Dermis blood vessel endothelial cell (primary cell): ENCODE measurements around the gene WWOX. TPM values are rescaled to one million over a fixed set of nuclear protein-coding genes. Genes with fewer than 3 reads are reported as not detected.
"Not testable (repeated sequence)": the region's sequence is repeated elsewhere in the genome, so short reads cannot be mapped to it uniquely, and the experiment has no call there.

ENCODE experiments used
- DNase-seq: peaks from one replicate; pipeline ENCODE4 v3.0.0; 2010
- total RNA-seq: library from RNA; depleted of rRNA; stranded (reverse); fragments of >200 nt; gene quantifications from 2 replicates; pipeline ENCODE4 v1.2.3, GENCODE V29; 2014

Gene WWOX
- total RNA-seq, 1 donor from 2014 or later = 14.5 TPM

DNA sequence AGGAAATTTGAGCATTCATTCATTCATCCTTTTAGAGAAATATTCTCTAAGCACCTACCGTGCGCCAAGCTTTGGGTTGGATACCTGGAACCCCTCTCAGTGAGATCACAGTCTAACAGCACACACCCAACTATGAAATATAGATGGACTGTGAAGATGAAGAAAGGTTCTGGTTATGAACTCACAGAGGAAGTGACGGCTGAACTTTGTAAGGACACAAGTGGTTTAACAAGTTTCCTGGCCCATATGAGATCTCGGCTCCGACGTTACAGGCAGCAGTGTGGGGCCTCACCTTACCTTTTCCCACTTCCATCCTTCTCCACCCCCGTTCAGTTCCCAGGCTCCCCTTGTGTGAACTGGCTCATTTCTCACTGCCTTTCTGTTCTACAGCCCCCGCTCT lies 1094.8 kb downstream of the WWOX start:
- no peak for DNase-seq

DNA sequence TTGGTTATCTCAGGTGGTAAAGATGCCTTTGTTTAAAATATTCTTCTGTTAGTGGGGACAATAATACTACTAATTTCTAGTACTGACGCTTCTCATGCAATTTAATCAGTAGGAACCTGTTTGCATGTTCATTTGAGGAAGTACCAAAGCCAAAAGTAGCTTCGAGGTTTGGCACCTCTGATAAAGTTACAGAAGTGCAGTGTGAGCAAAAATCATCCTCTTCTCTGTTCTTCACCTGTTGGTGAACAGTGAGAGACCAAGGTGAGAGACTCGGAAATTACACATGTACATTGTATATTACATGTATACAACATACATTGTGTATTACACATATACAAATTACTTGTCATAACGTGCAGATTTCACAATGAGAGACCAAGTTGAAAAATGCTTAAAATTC lies 1096.5 kb downstream of the WWOX start:
- no peak for DNase-seq

DNA sequence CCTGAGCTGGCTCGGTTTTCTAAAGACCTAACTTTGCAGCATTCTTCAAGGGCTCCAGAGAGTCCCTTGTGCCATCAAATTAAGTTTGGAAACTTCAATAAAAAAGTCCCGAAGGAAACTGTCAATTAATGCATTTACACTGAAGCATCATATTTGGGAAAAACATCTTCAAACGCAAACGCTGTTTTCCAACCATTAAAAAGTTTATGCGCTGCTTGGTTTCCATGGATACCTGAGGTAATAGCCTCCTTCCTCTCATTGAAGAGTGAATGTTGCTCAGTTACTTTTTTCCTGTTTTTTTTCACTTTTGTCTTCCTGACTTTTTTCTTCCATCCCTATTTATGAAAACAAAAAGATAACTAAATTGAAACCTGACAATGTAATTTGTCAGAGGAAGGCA lies 1102.0 kb downstream of the WWOX start:
- no peak for DNase-seq

DNA sequence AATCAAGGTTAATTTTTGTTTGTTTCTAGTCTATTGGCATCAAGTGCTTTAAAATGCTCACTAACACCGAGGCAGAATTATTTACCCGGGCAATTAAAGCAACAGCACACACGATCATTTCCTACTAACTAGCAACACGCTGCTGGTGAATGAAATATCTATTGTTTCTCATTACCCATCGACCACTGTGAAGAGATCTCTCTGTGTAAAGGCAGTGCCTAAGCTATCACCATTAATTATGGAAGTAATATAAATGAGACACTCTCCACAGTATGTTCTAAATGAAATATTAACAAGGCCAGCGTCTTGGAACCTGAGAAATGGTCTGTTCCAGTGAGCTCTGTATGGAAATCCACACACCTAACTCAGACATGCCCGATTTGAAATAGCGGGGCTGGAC lies 1103.5 kb downstream of the WWOX start:
- no peak for DNase-seq

DNA sequence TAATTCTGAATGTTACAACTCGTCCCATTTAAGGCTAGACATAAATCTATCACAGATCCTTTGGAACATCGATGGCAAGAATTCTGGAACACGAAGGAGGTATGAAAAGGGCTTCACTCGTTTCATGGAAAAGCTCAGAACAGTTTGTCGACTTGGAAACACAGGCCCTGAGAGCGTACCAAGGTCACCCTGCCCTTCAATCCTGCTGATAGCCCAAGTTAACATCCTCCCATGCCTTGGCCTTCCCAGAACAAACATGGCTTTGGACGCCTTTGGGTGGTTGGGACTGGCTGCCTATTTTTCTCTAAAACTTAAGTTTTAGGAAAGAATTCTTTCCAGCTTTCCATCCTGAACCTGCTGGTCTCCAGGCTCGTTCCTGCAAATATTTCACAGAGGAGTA lies 1105.0 kb downstream of the WWOX start:
- DNase-seq = no peak

DNA sequence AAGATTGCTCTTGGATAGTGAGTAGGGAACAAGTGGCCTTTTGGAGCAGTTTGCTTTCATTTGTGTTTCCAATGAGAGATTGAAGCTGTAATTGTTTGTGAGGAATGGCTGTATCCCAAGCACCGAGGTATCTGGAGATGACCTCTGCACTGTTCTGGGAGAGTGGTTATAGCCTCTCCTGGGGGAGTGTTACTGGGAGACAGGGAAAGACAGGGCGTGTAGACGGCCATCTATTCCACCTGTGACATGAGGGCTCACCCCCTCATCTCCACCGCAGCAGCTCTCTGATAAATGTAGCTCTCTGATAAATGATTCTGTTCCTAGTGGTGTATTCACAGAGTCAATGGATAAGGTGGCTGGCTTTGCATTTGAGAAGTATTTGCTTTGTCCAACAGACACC lies 1107.4 kb downstream of the WWOX start:
- DNase-seq = no peak

DNA sequence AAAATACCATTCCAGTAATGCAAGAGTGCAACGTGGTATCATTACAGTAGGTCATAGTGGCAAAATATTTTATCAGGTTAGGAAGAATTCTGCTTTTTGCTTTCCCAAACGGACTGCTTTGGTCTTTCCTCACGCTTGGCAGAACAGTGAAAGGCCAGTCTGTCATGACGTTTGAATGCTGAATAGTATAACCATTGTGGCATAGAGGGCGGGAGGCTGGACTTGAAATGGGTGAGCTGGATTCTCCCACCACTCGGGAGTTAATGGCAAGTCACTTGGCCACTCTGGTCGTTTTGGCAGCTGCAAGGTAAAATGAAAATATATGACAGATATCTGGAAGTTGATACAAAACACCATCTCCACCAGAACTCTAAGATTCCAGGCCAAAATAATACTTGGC lies 1109.9 kb downstream of the WWOX start:
- no peak for DNase-seq

DNA sequence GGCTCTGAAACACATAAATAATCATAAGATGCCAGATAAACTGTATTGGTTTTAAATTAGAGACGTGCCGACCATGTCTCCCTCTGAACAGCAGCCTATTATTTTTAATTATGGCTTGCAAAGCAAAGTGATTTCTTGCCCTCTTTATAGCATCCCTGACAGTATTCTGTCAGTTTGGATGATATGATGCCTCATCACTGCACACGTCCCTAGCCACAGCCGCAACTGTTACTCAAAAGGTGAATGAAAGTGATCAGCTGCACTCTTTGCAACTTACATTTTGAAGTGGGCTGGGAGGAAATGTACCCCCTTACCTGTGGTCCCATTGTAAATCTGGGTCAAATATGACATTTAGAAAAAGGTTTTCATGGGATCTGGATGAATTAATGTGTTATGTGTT lies 1111.2 kb downstream of the WWOX start:
- DNase-seq = no peak

DNA sequence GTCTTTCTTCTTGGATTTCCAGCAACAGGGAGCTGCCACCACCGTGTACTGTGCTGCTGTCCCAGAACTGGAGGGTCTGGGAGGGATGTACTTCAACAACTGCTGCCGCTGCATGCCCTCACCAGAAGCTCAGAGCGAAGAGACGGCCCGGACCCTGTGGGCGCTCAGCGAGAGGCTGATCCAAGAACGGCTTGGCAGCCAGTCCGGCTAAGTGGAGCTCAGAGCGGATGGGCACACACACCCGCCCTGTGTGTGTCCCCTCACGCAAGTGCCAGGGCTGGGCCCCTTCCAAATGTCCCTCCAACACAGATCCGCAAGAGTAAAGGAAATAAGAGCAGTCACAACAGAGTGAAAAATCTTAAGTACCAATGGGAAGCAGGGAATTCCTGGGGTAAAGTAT lies 1112.1 kb downstream of the WWOX start:
- DNase-seq = no peak

DNA sequence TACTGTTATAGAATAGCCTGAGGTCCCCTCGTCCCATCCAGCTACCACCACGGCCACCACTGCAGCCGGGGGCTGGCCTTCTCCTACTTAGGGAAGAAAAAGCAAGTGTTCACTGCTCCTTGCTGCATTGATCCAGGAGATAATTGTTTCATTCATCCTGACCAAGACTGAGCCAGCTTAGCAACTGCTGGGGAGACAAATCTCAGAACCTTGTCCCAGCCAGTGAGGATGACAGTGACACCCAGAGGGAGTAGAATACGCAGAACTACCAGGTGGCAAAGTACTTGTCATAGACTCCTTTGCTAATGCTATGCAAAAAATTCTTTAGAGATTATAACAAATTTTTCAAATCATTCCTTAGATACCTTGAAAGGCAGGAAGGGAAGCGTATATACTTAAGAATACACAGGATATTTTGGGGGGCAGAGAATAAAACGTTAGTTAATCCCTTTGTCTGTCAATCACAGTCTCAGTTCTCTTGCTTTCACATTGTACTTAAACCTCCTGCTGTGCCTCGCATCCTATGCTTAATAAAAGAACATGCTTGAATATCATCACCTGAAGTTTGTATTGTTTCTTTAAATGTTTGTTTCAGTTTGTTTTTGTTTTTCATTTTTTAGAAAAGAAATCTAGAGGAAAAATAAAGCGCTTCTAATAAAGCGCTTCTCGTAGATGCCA lies 1112.8 kb downstream of the WWOX start:
- no peak for DNase-seq

DNA sequence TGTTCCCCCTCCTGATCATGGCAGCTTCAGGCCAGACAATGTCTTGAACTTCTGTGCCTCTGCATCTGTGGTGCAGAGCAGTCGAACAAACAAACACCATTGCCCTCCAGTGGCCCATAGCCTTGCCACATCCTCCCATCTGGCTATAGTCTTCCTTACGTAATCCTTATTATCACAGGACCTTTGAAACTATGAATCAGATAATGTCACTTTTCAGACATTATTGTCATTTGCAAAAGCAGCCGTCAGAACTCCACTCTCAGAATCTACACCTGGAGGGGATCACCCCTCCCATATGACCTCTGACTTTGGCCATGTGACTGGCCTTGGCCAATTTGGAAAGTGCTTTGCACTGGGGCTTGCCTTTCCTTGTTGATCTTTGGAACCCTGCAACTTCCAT lies 1113.8 kb downstream of the WWOX start:
- DNase-seq = no peak

DNA sequence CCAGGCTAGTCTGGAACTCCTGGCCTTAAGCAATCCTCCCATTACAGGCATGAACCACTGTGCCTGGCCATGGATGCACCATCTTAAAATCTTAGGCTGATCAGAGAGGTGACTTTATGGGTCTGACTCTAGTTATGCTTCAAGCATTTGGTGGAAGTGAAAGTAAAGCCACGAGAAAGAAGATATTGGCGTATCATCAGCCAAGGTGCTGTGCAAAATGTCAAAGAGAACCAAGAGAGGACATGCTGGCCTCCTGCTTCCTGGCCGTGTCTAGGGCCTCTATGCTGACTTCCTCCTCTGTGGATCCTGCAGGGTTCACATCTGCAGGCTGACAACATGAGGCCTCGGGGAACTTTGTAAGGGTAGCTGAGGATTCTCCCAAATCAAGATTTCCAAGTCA lies 1115.8 kb downstream of the WWOX start:
- DNase-seq = no peak

DNA sequence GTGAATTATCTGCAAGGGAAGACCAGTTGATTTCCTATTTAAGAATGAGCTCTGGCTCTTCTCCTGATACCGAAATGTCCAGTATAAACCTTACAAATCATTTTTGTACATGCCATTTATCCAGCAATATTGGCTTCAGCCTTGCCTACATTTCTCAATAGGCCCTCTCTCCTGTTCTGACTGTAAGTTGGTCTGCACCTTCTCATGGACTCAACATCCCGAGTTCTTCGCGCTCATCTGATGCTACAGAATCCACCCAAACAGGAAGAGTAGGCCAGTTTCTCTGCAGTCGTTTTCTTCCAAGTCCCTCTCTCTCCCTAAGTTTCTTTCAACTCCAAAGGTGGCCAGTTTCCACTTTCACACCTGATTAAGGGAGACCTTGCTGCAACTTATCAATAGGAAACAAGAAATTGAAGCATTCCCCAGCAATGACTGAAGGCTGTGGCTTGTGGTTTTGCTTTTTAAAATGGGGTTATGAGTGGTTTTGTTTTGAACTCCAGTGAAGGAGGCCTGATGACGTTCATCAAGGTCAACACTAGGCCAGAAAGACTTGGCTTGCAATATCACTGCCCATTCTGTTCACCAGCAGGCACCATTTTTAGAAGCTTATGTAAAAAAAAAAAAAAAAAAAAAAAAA lies 1118.0 kb downstream of the WWOX start:
- no peak for DNase-seq

DNA sequence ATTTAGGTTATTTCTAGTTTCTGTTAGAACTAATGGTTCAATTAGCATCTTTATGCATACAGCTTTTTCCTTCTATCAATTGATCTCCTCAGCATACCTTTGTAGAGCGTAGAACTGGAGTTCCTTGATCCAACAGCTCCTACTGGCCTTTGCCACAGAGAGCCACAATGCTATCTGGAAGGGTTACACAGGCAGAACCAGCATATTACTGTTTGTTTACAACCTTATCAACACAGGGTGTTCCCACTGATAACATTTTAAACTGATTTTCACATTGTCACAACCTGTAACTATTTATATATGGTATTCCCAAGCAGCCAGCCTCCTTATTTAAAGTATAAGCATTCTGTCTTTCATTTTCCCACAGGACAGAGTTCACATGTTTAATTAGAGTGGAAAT lies 1118.9 kb downstream of the WWOX start:
- DNase-seq = no peak

DNA sequence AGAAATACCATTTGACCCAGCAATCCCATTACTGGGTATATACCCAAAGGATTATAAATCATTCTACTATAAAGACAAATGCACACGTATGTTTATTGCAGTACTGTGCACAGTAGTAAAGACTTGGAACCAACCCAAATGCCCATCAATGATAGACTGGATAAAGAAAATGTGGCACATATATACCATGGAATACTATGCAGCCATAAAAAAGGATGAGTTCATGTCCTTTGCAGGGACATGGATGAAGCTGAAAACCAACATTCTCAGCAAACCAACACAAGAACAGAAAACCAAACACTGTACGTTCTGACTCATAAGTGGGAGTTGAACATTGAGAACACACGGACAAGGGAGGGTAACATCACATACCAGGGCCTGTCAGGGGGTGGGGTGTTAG lies 1126.5 kb downstream of the WWOX start:
- not testable (repeated sequence) for DNase-seq

DNA sequence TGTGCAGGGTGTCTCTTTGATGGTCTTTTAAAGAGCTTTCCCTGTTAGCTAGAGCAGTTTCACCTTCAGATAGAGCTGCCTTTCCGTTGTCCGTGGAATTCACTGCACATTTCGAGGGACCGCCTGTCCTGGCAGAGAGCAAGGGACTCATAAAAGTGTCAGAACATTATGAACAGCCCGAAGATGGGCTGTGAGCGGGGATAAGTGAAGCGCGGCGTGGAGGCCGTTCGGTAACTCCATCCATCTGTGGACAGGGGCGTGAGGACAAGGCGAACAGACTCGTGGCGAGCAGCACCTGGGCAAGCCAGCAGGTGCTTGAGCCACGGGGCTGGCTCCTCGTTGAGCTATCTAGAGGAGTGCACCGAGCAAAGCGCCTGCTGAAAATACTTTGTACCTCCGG lies 1129.9 kb downstream of the WWOX start:
- no peak for DNase-seq

DNA sequence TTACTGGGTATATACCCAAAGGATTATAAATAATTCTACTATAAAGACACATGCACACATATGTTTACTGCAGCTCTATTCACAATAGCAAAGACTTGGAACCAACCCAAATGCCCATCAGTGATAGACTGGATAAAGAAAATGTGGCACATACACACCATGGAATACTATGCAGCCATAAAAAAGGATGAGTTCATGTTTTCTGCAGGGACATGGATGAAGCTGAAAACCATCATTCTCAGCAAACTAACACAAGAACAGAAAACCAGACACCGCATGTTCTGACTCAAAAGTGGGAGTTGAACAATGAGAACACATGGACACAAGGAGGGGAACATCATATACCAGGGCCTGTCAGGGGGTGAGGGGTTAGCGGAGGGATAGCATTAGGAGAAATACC lies 1146.2 kb downstream of the WWOX start:
- DNase-seq = not testable (repeated sequence)

DNA sequence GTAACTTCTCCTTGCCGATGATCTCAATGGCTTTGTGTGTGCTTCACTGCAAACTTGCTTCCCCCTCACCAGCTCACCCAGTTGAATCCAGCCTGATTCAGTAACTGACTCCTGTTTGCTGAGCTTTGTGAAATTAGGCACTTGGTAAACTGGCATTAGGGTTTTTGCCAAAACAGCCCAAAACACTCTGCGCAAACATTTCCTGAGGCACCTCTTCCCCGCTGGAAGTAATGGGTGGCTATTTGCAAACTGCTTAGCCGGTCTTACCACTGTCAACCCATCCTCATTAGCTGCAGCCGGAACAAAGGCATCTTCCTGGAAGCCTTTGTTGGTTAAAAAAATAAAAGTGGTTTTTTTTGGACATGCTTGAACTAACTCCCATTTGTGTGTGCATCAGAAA lies 1147.9 kb downstream of the WWOX start:
- DNase-seq = no peak

DNA sequence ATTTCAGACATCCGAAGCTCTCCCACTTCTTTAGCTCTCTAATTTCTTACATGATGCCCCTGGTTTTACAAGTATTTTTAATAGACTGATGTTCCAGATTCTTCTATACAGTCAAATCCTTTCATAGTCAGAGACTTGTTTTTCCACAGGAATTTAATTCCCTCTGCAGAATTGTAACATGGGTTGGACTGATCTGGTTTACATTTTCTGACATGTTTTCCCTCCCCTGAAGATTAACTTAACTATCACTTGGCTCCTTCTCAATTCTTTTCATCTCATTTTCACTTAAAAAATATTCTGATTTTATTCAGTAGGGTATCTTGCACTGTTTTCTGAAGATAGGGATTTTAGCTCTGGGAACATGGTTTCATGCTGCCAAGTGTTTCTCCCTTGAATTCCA lies 1148.9 kb downstream of the WWOX start:
- DNase-seq = no peak

DNA sequence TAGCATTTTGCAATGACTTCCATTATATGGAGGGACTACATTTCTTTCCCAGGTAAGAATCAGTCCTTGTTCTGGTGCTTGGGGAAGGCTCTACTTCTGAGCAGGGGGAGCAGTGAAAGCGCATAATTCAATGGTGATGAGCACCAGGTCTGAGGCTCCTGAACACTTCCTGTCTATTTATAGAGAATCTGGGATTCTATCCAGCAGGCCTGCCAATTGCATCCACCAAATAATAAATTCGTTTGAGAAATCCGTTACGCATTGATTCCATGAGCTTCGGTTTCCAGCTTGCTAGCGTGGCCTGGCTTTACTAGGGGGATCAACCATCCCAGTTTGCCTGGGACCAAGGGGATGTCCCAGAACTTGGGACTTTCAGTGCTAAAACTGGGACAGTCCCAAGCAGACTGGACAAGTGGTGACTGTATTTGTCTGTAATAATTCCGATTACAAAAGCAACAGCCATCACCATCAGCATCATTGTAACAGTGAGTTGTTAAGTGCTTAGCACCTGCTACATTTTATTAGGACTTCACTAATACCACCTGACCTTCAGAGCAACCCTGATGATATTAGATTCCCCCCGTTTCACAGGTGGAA lies 1151.1 kb downstream of the WWOX start:
- no peak for DNase-seq

DNA sequence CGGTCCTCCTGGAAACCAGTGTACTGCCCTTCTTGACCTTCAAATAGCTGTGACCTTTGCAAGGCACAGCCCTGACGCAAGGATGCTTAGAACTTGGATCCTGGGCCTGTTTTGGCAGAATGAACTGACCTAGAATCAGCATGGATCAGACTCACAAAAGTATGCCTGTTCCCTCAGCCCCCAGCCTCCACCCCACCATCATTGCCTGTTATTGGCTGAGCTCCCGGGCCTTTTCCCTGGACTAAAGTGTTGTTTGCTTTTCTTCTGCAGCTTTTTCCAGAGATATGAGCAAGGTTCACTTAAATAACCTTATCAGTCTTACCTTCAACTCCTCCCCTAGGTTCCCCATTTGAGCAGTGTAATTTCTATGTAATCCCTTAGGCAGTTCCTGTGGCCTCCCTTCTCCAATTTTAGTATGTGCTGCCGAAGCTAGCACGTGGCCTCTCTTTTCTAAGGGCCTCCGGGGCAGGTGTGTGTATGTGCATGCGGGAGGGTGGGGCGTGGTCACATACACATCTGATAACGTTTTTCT lies 1153.7 kb downstream of the WWOX start:
- DNase-seq = no peak

DNA sequence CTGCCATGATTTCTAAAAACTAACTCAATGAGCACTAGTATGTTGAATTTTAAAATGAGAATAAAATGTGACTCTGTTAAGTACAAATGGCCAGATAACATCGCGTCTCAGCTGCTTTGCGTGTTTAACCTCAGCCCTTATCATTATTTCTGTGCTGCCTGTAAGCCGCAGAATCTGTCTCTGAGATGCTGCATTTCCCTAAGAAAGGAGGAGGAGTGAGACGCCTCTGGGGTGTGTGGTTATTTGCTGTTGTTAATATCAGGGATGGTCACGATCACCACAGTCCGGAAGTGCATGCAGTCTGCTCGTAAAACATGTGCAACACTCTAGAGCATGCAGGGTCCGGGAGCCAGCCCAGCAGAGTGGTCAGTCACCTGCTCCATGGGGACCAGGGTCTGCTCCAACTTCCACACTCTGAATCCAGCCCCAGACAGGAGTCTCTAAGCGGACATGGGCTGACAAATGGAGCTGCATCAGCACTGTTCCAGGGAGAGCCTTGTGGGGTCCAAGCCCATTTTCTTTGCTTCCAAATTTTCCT lies 1158.6 kb downstream of the WWOX start:
- no peak for DNase-seq

DNA sequence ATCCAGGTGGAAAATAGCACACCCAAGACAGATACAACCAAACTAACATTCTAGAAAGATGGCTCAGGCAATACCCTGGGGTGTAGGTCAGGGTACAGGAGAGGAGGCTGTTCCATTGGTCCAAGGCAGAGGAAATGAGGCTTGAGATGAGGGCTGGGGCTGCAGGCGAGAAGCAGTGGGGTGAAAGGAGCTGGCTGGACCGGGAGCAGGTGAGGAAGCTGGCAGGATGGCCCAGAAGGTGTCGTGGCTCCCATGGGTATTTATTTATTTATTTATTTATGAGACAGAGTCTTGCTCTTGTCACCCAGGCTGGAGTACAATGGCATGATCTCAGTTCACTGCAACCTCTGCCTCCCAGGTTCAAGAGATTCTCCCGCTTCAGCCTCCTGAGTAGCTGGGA lies 1161.4 kb downstream of the WWOX start:
- DNase-seq = not testable (repeated sequence)

DNA sequence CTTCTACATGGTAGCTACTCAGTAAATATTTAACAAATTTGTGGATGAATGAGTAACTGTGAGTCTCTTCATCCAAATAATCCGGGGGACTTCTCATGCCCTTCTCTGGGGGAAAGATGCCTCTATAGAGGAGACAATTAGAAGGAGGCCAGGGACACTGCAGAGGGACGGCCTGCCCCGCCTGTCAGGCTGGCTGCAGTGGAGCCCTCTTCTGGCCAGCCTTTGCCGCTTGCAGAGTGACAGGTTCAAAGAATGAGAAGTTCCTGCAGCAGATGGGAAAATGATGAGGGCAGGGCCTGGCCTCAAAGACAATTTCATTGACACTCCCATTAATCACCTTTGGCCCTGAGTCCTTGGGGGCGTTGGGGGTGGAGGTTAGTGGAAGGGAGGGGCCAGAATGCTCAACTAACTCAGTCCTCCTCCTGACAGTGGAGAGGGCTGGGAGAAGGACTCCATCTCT lies 1162.1 kb downstream of the WWOX start:
- DNase-seq = no peak
